GM12872 (cell line): Measurements from ENCODE around the gene COPE.

Source experiments
- CTCF ChIP-seq: IDR thresholded peaks from 3 replicates; pipeline ENCODE4 v1.5.1; 2011; ENCODE audit warnings: low read depth, mild to moderate bottlenecking, low read length, moderate library complexity; ENCODE audit not compliant: insufficient read depth

COPE gene

GRCh38 chr19:18898081-18898606 is 21.0 kb downstream of the COPE start:
- TF ChIP-seq CTCF: no peak

DNA sequence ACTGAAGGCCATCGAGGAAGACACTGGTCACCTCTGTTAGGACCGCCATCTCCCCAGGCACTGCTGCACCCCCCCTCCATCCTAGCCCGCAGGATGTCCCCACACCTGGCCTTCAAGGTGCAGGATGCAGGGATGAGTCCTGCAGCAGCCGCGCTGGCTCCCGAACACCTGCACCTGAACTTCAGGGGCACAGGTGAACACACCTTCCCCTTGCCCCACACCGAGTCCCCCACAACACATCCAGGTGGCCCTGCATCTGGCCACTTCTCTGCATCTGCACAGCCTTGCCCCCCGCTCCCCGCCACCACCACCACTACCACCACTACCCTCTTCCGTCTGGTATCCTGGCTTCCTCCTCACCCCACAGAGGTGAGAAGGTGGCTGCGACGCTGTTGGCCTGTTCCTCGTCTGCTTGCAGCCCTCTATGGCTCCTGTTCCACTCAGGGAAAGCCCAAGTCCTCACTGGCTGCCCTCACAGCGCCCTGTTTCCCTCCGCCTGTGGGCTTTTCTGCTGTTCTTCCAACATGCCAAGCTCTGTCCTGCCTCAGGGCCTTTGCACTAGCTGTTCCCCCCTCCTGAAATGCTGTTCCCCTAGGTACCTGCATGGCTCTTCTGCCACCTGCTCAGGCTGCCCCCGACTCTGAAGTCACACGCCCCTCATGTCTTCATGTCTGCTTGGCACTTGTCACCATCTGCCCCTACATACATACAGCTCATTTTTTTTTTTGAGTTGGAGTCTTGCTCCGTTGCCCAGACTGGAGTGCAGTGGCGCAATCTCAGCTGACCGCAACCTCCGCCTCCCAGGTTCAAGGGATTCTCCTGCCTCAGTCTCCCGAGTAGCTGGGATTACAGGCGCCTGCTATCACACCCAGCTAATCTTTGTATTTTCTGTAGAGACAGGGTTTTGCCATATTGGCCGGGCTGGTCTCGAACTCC is 21.8 kb downstream of the COPE start:
- no peak for TF ChIP-seq CTCF

GRCh38 chr19:18896421-18896841 is 22.8 kb downstream of the COPE start:
- TF ChIP-seq CTCF: no peak

DNA sequence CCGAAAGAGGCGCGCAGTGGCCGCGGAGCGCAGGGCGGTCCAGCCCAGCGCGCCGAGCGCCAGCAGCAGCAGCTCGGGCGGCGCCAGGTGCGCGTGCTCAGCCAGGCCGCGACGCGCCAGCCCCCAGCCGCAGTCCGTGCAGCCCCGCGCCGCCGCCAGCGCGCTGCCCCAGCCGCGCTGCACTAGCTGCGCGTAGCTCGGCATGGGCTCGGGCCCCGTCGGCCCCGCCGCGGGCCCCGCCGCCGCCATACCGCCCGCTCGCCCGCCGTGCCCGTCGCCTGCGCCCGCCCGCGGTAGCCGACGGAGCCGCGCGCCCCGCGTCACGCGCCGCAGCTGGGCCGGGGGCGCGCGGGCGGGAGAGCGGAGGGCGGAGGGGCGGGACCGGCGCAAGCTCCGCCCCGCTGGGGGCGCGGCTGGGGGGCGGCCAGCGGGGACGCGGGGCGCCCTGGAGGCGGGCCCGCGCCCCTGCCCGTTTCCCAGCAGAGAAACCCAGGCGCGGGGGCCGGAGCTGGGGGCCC is 23.3 kb downstream of the COPE start, which contains the start of gene CERS1:
TSS of gene CERS1 (minus strand) at position 335 of the 518 bp plus-strand sequence. CDS start at position 249, 86 bp downstream.
- TF ChIP-seq CTCF: no peak

DNA sequence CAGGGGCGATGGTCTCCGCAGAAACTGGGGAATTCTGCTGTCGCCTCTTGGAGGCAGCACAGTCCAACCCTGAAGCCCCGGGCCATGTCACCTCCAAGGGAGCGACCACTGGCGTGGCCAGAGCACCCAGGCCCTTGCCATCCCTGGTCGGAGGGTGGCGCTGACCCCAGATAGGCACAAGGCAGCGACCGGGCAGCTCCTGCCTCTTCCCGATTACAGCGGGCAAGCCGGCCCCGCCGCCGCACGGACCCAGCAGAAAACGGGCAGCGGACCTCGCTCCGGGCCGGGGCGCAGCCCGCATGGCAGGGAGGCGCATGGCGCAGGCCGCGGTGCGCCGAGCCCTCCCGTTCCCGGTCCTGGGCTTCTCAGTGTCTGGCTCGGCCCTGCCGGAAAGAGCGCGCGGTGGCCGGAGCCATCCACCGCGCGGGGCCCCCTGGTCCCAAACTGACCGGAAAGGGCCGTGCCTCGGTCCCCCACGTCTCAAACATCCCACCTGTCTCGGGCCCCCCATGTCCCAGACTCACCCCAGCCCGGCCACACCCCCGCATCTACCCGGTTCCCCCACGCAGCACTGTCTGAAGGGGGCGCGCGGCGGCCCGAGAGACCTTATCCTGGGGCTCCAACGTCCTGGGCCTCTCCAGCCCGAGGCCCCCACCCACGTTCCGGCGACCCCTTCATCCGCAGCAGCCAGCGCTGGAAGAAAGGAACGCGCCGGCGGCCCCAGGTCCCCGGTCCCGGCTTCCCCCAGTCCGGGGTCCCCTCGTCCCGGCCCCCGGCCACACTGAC is 24.0 kb downstream of the COPE start:
- peak; percentile 39 for TF ChIP-seq CTCF

DNA sequence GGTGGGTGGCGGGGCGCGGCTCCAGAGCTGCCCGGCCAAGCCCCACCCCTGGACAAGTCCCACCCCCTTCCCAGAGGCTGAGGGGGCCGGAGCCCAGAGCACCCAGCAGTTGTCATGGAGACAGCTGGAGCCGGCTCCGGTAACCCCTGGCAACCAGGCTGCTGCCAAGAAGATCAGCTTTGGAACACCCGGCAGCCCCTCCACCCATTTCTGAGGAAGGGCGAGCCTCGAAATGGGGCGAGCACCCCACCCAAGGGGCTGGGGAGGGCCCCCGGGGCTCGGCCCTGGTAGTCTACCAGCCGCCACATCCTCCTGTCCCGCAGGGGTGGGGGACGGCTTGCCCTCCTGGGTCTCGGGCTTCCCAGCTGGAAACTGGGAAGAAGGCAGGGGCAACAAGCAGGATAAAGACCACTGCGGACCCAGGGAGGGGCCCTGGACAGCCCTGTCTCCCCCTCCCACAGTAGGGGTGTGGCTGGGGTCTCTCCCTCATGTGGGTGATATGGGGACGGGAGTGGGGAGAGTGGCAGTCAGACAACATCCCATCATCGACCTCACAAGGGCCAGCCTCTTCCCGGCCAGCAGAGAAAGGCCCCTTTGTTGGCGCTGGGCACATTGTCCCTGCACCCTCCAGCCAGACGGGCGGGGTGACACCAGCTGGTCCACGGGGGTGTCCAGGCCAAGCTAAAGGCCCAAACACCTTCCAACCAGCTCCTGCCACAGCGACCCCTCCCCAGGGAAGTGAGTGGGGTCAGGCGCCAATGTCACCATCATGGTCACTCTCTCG is 24.7 kb downstream of the COPE start:
- no peak for TF ChIP-seq CTCF
